AG09309 (cell line): Measurements from ENCODE around the gene EIF4EBP3.

Experiments
- DNase-seq: peaks from one replicate; pipeline ENCODE4 v3.0.0-alpha.2; 2010; ENCODE audit warnings: low read depth
- H3K4me3 ChIP-seq: 2 replicates; pipeline ENCODE4 v1.5.1; 2011; ENCODE audit warnings: mild to moderate bottlenecking, low read depth, low read length, moderate library complexity; ENCODE audit not compliant: control insufficient read depth
- CTCF ChIP-seq: IDR thresholded peaks from 2 replicates; pipeline ENCODE4 v1.5.1; 2011; ENCODE audit warnings: mild to moderate bottlenecking, low read depth, low read length, inconsistent platforms; ENCODE audit not compliant: insufficient read depth, control insufficient read depth; ENCODE audit errors: missing control alignments

The EIF4EBP3 gene

GRCh38 chr5:140555747-140556312 lies 8.4 kb downstream of the EIF4EBP3 start:
- TF ChIP-seq CTCF = no peak
- peak overlapping the region; percentile 65 for H3K4me3 ChIP-seq
- DNase-seq = no peak

- no peak for TF ChIP-seq CTCF
- peak overlapping the region; percentile 65 for H3K4me3 ChIP-seq
- no peak for DNase-seq
Measured at GRCh38 chr5:140556438-140556837, 9.0 kb downstream of the EIF4EBP3 start.

- no peak for DNase-seq
- H3K4me3 ChIP-seq = peak within 1 kb of the TSS; percentile 65
- no peak for TF ChIP-seq CTCF
Measured at GRCh38 chr5:140557136-140557805, 9.8 kb downstream of the EIF4EBP3 start, which contains the start of gene SRA1. Gene SRA1 (minus strand): TSS chr5:140557473. CDS start chr5:140557452, 21 bp downstream.

GRCh38 chr5:140557965-140558364 lies 10.5 kb downstream of the EIF4EBP3 start:
- no peak for TF ChIP-seq CTCF
- H3K4me3 ChIP-seq = no peak overlapping the region
- no peak for DNase-seq

GRCh38 chr5:140558542-140558941 lies 11.1 kb downstream of the EIF4EBP3 start:
- H3K4me3 ChIP-seq = no peak overlapping the region
- TF ChIP-seq CTCF = no peak
- no peak for DNase-seq

GRCh38 chr5:140560227-140560626 lies 12.8 kb downstream of the EIF4EBP3 start:
- no peak overlapping the region for H3K4me3 ChIP-seq
- TF ChIP-seq CTCF = no peak
- no peak for DNase-seq
